Activated naive CD8-positive, alpha-beta T cell treated with anti-CD3 and anti-CD28 coated beads, Interleukin-2, amount 50 U/mL, for 16 hours (primary cell): ENCODE measurements around the gene MTHFD1.

Source experiments
- DNase-seq: peaks from one replicate; pipeline ENCODE4 v3.0.0-alpha.2; 2020; ENCODE audit warnings: low read depth, low spot score

MTHFD1 gene

GRCh38 chr14:64405295-64405694 is 17.1 kb downstream of the MTHFD1 start:
- no peak for DNase-seq

DNA sequence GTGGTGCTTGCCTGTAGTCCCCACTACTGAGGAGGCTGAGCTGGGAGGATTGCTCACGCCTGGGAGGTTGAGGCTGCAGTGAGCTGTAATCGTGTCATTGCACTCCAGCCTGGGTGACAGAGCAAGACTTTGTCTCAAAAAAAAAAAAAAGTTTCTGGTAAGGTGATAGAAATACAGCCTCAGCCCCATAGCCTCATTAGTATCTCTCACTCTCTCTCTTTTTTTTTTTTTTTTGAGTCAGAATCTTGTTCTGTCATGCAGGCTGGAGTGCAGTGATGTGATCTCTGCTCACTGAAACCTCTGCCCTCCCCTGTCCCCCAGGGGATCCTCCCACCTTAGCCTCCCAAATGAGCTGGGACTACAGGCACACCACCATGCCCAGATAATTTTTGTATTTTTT is 19.2 kb downstream of the MTHFD1 start:
- no peak for DNase-seq

GRCh38 chr14:64409126-64409920 is 21.2 kb downstream of the MTHFD1 start:
- no peak for DNase-seq

GRCh38 chr14:64410084-64410774 is 22.1 kb downstream of the MTHFD1 start:
- no peak for DNase-seq

- DNase-seq, result no peak
These were observed 22.8 kb downstream of the MTHFD1 start for GRCh38 chr14:64411001-64411400.

DNA sequence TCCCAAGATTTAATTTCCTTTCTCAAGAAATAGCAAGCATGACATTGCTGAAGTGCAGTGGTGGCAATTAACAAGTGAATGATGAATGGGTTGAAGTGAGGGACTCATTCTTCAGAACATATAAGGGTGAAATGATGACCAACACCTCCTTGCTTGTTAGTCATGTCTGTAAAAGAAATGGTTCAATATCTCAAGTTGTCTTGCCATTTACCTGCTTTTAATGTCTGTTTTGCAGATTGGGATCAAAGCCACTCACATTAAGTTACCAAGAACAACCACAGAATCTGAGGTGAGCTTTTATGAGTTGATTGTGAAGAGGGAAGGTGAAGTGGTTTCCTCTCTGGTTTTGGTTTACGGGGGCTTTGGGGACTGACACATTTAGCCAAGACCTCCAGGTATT is 24.1 kb downstream of the MTHFD1 start:
- DNase-seq, result no peak

- no peak for DNase-seq
These were observed 28.3 kb downstream of the MTHFD1 start for GRCh38 chr14:64416348-64416932.

DNA sequence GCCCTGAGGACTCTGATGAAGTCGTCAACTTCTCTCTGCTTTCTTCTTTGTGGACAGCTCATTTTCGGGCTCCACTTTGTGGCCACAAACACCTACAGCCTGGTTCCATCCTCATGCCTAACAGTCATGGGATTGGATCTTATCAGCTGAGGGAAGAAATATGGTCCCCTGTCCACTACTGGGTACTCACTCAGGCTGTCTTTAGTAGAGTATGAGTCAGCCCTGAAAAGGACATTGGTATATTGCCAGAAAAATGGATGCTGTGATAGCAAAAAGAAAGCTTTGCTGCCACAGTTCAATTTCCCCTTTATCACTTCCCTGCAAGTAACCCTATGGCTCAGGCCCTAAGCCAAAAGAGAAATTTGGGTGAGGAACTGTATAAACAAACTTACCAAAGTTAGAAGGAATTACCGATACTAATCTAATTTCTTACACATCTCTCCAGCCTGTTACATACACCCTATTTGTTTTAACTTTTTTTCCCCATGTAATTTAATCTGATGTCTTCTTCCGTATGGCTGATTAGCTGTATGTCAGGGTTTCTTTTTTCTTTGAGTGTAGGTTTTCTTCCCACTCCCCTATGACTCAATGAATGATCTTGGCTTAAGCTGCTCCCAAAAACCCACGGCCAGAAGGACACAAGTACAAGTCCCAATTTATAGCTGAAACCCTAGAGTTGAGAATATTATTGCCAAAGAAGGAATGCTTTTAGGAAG is 29.1 kb downstream of the MTHFD1 start:
- DNase-seq, result no peak

DNA sequence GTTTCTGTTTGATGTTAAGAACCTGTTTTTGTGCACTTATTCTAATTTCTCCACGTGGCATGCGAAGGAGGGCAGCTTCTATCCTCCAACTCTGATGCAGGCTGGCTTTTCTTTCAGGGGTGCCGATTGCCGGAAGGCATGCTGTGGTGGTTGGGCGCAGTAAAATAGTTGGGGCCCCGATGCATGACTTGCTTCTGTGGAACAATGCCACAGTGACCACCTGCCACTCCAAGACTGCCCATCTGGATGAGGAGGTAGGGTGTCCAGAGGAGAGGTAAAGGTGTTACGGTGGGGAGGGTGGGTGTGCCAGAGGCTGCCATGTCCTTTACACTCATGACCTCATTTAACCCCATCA is 29.6 kb downstream of the MTHFD1 start:
- DNase-seq, result no peak

DNA sequence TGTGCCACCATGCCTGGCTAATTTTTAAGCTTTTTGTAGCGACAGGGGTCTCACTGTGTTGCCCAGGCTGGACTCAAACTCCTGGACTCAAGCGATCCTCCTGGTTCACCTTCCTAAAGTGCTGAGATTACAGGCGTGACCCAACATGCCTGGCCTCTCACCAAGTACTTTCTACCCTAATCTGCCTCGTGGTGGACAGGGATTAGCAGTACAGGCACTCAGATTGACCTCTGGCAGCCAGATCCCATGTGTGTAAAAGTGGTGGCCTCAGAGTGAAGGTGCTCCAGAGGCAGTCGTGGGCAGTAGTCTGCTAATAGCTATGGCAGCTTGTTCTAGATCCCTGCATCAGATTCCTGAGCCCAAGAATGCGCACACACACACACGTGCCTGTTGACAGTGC is 30.9 kb downstream of the MTHFD1 start:
- no peak for DNase-seq

DNA sequence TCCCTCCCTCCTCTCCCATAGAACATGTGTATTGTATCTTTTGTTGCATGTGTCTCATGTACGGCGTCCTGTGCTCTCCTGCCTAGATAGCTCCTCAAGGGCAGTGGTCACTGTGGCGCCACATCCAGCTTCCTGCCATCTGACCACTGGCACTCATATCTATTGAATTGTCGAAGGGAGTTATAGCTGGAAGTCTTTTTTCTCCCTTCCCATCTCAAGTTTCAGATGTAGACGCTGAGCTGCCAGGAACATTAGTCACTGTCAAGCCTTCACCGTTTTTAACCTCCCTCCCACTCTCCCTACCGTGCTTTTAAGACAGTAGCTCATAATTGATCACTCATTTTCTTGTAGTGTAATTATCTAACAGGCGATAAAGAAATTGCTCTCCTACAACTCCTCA is 33.0 kb downstream of the MTHFD1 start:
- no peak for DNase-seq

- no peak for DNase-seq
These were observed 33.9 kb downstream of the MTHFD1 start for GRCh38 chr14:64422005-64422404.

GRCh38 chr14:64422756-64423155 is 34.6 kb downstream of the MTHFD1 start:
- DNase-seq, result no peak

DNA sequence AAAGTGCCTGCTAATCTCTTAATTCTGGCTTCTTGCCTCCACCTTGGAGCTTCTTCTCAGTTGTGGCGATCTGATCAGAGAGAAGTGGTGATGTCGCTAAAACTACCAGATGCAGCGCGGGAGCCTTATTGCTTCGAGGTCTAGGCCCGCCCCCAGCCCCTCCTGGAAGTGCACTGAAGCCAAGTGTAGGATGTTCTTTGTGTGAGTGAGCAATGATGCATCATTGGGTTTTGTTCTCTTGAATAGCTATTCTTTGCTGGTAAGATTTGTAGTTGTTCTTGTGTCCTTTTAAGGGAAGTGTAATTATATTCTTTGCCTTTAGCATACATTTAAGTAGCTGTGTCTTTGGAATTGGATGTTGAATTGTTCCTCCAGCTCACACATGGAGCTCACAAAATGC is 35.8 kb downstream of the MTHFD1 start:
- no peak for DNase-seq

GRCh38 chr14:64434528-64434927 is 46.4 kb downstream of the MTHFD1 start:
- DNase-seq, result no peak

DNA sequence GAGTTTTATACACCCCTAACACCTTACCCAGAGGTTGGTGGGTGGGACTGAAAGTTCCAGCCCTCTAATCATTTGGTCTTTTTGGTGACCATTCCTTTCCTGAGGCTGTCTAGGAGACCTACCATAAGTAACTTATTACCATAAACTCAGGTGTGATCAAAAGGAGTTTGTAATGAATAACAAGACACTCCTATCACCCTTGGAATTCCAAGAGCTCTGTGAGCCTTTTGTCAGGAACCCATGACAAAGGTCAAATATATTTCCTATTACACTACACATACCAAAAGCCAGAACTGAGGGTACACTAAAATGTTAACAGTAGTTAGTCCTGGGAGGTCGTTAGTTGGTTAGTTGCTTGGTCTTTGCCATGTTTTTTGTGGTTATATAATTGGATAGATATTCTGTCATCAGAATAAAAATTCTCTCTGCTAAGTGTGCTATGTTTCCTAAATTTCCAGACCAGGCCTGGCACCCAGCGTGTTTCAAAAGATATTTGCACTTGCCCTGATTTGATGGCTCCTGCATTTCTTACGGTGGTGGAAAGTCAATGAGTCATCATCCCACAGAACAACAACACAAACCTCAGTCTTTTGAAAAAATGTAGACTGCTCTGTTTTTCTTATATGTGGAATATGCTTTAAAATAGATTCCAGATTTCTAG is 50.2 kb downstream of the MTHFD1 start:
- no peak for DNase-seq

GRCh38 chr14:64439141-64439540 is 51.0 kb downstream of the MTHFD1 start:
- DNase-seq, result no peak

GRCh38 chr14:64440494-64440893 is 52.3 kb downstream of the MTHFD1 start:
- no peak for DNase-seq

DNA sequence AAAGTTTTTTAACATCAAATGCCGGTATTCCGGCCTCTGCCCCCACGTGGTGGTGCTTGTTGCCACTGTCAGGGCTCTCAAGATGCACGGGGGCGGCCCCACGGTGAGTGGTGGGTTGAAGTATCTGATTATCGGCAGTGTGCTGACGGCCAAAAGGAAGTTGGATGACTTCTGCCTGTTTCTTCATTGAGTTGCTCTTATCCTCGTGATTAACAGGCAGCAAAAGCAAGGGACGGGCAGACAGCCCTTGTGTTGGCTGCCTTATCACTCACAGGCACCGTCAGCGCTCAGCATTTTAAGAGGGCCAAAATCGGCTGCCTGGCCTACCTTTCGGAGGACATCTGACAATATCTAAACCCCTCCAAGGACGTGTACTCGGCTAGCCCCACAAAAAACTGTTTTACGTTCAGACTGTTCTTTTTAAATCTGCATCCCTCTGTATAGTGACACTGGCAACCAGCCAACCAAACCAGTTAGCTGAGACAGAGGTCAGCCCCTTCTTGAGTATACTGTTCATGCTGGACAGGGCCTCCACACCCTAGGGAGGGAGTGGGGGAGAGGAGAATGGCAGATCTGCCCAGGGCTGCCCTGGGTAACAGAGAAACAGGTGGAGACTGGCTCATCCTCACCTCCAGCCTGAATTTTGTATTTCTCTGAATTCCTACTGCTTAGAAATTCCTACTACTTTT is 54.3 kb downstream of the MTHFD1 start:
- no peak for DNase-seq

- no peak for DNase-seq
These were observed 56.0 kb downstream of the MTHFD1 start for GRCh38 chr14:64444140-64444539.
